NCI-H1092 treated with DMSO at 0.1 percent for 48 hours (cell line): ENCODE data around the gene CD9.
A peak's percentile ranks its signal among the peaks of the same experiment; 100 is the strongest.

Experiments
- DNase-seq: peaks from one replicate; lab custom pipeline; 2025; lab: John Stamatoyannopoulos, UW

Gene CD9

GRCh38 chr12:6275928-6276887 is 76.0 kb downstream of the CD9 start:
- DNase-seq, result no peak

DNA sequence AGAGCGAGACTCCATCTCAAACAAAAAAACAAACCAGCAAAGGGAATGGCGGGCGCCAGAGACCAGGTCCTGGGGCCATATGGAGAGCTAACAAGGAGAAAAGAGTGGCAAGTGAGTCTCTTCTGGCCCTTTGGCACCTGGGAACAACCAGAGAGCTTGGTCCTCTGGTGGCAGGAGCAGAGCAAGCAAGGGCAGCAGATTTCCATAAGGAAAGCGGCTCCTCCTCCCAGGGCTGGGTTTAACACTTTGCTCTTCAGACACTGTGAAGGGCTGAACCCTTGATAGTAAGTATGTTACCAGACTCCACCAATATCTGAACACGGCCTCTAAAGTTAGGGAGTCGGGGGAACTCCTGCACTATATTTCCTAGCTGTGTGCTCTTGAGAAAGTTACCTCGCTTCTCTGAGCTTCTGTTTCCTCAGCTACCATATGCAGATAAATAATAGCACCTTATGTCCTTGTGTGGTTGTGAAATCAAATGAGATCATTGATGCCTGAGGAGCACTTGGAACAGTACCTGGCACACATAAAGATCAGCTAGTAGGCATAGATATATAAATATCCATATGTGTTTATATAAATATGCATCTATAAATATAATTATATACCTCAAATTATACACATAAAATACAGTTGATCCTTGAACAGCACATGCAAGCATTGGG is 76.9 kb downstream of the CD9 start:
- no peak for DNase-seq

GRCh38 chr12:6277982-6278438 is 77.8 kb downstream of the CD9 start:
- no peak for DNase-seq

DNA sequence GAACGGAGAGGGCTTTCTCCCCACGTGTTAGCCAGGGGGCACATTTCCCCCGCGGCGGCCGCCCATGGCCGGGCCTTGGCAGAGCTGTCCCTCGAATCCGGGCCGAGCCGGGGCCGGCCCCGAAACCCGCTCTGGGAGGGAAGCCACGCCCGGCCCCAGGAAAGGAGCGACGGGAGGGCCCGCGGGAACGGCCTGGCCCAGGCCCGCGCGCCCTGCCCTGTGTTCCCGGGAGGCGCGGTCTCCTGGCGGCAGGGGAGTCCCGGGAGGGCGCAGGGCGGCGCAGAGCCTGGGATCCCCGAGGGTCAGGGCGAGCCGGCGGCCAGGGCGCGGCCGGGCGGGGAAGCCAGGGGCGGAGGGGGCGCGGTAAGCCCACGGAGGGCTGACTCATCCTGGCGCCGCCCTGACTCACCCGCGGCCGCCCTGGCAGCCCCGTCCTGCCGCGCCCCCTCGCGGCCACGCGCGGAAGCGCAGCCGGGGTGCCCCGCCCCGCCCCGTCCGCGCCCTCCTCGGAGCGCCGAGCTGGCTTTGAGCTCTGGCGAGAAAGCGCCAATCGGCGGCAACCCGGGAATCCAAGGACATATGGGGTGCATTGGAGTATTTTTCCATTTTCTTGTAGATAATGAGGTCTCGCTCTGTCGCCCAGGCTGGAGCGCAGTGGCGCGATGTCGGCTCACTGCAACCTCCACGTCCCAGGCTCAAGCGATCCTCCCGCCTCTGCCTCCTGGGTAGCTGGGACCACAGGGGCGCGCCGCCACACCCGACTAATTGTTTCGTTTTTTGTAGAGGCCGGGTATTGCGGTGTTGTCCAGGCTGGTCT is 78.4 kb downstream of the CD9 start:
- peak; percentile 10 for DNase-seq

- DNase-seq, result no peak
Measured at GRCh38 chr12:6279256-6279628, 79.0 kb downstream of the CD9 start.

- no peak for DNase-seq
Measured at GRCh38 chr12:6279631-6280030, 79.4 kb downstream of the CD9 start.

- no peak for DNase-seq
Measured at GRCh38 chr12:6280053-6280469, 79.9 kb downstream of the CD9 start.

DNA sequence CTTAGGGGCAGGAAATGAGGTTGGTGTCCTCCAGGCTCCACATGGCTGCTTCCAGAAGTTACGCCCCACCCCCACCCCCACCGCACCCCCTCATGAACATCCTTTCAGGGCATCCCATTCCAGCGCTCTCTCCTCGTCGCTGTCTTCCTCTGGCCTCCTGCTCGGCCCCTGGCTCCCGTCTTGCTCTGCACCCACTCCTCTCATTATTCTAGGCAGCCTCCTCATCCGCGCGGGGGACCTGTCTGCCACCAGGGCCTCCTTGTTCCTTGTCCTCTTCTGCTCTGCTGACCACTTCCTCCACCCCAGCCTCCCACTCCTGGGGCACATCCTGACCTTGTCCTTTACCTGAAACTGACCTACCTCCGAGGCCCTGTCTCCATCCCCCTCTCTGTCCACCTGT is 80.5 kb downstream of the CD9 start:
- no peak for DNase-seq

DNA sequence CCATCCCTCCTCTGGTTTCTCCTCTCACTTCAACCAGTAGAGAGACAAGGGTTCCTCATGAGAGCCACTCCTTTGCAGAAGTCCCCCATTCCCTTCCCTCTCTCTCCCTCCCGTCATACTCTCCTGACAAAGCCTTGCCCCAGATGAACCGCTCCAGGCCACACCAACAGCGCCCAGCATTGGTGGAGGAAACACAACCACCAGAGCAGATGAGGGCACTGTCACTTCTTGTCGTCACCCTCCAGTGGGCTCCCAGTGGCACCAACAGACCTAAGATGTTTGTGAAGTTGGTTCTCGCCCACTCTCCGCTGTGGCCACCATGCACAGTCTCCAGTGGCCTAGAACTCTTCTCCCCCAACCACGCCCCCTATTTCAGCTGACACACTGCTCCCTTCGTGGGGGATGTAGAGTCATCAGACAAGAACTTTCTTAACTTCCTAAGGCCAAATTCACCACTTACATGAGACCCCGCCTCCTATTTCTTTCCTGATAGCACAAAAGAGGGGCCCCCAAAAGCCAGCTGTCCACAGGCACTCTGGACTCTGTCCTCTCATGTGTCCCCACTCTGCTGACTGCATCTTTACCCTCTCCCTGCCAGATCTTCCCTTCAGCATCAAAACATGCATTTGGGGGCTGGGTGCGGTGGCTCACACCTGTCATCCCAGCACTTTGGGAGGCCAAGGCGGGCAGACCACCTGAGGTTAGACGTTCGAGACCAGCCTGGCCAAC is 81.0 kb downstream of the CD9 start:
- DNase-seq, result no peak

- DNase-seq, result no peak
Measured at GRCh38 chr12:6282453-6282840, 82.2 kb downstream of the CD9 start.

DNA sequence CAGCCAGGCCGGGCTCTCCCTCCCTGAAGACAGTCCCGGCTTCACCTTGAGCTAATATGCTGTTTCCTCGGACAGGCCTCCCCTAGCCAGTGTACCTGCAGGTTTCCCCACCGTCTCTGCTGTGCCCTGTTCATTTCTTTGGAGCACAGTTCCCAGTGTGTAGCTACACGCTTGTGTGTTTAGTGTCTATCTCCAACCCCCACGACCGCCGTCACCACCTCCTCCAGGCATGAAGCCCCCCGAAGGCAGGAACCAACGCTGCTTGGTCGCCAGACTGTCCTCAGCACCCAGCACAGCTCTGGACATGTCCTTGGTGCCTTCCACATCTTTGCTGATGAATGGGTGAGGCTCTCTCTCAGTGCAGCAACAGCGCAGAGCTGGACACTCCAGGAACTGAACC is 84.1 kb downstream of the CD9 start:
- DNase-seq, result no peak

DNA sequence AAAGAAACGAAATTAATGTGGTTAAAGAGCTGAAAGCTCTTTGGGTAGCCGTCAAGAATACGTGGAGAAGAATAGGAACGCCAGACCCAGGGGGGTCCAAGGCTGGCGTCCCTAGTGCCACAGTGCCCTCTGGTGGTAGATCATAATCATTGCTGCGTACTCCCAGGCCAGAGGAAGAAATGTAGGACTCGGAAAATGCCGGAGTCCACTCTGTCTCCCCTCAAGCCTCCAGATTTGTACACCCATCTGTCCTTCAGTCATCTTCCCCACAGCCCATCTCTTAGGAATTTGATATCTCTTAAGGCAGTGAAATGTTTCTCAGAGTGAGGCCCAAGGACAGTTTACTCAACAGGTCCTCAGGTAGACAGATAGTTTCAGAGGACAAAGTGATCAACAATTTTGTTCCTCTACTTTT is 84.9 kb downstream of the CD9 start:
- peak; percentile 46 for DNase-seq

DNA sequence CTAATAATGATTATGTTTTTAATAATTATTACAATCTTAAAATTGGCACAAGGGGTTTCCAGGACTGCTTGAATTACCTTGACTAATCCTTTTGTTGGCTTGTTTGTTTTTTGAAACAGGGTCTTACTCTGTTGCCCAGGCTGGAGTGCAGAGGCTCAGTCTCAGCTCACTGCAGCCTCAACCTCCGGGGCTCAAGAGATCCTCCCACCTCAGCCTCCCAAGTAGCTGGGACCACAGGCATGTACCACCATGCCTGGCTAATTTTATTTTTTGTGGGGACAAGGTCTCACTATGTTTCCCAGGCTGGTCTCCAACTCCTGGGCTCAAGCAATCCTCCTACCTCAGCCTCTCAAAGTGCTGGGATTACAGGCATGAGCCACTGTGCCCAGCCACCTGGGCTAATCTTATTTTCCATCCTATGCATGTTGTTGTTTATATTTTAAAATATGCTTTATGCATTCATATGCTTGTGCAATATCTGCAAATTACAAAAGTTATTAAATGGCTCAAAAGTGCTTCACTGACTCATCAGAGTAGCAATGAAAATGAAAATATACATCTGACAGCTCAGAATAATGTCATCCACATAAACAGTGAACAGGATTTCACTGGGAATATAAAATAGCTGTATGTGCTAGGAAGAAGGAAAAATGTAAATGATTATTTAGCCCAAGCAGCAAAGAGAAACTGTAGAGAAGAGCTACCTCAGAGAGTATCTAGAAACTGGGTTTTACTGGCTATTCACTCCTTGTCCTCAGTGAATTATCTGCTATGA is 85.5 kb downstream of the CD9 start:
- DNase-seq, result no peak
